Endothelial cell (in vitro differentiated cells): ENCODE data around the gene NOC2L. TPM values are rescaled to one million over a fixed set of nuclear protein-coding genes. Genes with fewer than 3 reads are reported as not detected.
A peak's percentile ranks its signal among the peaks of the same experiment; 100 is the strongest.

ENCODE experiments used
- DNase-seq: peaks from one replicate; pipeline ENCODE4 v3.0.0; 2021; ENCODE audit warnings: low spot score
- H3K27ac Mint-ChIP-seq: one replicate; pipeline ENCODE4 v1.8.0; 2021; ENCODE audit warnings: mixed read lengths, inconsistent platforms; ENCODE audit not compliant: unreplicated experiment
- H3K27me3 Mint-ChIP-seq: one replicate; pipeline ENCODE4 v1.8.0; 2021; ENCODE audit warnings: mild to moderate bottlenecking, moderate library complexity, mixed read lengths, inconsistent platforms; ENCODE audit not compliant: unreplicated experiment
- H3K36me3 Mint-ChIP-seq: one replicate; pipeline ENCODE4 v1.8.0; 2021; ENCODE audit warnings: mild to moderate bottlenecking, low read depth, mixed read lengths, inconsistent platforms; ENCODE audit not compliant: unreplicated experiment
- H3K4me1 Mint-ChIP-seq: one replicate; pipeline ENCODE4 v1.8.0; 2021; ENCODE audit warnings: mild to moderate bottlenecking, mixed read lengths, inconsistent platforms; ENCODE audit not compliant: unreplicated experiment
- H3K4me3 Mint-ChIP-seq: one replicate; pipeline ENCODE4 v1.8.0; 2021; ENCODE audit warnings: mild to moderate bottlenecking, mixed read lengths, inconsistent platforms; ENCODE audit not compliant: unreplicated experiment
- H3K9me3 Mint-ChIP-seq: one replicate; pipeline ENCODE4 v1.8.0; 2021; ENCODE audit warnings: mixed read lengths, inconsistent platforms; ENCODE audit not compliant: unreplicated experiment
- total RNA-seq: library from RNA; stranded (reverse); fragmentation: NEBNext Ultra II Directional; extraction: Animal tissue kit (Norgen Biotek cat#: 25700); gene quantifications from one replicate; pipeline ENCODE4 v1.2.1, GENCODE V29; 2021; ENCODE audit not compliant: unreplicated experiment
- TF ChIP-seq, protein P1 (sequence below): fragments of 200-600 bp; sonication (generic); IDR thresholded peaks from one replicate; pipeline ENCODE4 v1.5.0; 2021; ENCODE audit warnings: antibody characterized with exemption; ENCODE audit not compliant: unreplicated experiment

Gene NOC2L
- total RNA-seq, 1 donor from 2014 or later = 56.5 TPM

GRCh38 chr1:938088-938683 is 20.9 kb downstream of the NOC2L start:
- Mint-ChIP-seq H3K9me3 (no peaks in the 10 kb centered on the region), H3K27ac (no peak overlapping the region), H3K27me3 (peaks cover 9% of the 10 kb centered on the region), H3K36me3 (no peaks in the 10 kb centered on the region), H3K4me3 (no peak overlapping the region), H3K4me1 (no peaks in the 10 kb centered on the region)
- TF ChIP-seq, protein P1, sequence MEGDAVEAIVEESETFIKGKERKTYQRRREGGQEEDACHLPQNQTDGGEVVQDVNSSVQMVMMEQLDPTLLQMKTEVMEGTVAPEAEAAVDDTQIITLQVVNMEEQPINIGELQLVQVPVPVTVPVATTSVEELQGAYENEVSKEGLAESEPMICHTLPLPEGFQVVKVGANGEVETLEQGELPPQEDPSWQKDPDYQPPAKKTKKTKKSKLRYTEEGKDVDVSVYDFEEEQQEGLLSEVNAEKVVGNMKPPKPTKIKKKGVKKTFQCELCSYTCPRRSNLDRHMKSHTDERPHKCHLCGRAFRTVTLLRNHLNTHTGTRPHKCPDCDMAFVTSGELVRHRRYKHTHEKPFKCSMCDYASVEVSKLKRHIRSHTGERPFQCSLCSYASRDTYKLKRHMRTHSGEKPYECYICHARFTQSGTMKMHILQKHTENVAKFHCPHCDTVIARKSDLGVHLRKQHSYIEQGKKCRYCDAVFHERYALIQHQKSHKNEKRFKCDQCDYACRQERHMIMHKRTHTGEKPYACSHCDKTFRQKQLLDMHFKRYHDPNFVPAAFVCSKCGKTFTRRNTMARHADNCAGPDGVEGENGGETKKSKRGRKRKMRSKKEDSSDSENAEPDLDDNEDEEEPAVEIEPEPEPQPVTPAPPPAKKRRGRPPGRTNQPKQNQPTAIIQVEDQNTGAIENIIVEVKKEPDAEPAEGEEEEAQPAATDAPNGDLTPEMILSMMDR = no peak
- DNase-seq = peak; percentile 58

GRCh38 chr1:937521-937920 is 21.5 kb downstream of the NOC2L start:
- no peaks in the 10 kb centered on the region for H3K36me3 Mint-ChIP-seq
- H3K4me3 Mint-ChIP-seq = no peak overlapping the region
- H3K27me3 Mint-ChIP-seq = peaks cover 9% of the 10 kb centered on the region
- no peak overlapping the region for H3K27ac Mint-ChIP-seq
- no peaks in the 10 kb centered on the region for H3K9me3 Mint-ChIP-seq
- TF ChIP-seq, protein P1 = no peak
- no peak for DNase-seq
- H3K4me1 Mint-ChIP-seq = no peaks in the 10 kb centered on the region

DNA sequence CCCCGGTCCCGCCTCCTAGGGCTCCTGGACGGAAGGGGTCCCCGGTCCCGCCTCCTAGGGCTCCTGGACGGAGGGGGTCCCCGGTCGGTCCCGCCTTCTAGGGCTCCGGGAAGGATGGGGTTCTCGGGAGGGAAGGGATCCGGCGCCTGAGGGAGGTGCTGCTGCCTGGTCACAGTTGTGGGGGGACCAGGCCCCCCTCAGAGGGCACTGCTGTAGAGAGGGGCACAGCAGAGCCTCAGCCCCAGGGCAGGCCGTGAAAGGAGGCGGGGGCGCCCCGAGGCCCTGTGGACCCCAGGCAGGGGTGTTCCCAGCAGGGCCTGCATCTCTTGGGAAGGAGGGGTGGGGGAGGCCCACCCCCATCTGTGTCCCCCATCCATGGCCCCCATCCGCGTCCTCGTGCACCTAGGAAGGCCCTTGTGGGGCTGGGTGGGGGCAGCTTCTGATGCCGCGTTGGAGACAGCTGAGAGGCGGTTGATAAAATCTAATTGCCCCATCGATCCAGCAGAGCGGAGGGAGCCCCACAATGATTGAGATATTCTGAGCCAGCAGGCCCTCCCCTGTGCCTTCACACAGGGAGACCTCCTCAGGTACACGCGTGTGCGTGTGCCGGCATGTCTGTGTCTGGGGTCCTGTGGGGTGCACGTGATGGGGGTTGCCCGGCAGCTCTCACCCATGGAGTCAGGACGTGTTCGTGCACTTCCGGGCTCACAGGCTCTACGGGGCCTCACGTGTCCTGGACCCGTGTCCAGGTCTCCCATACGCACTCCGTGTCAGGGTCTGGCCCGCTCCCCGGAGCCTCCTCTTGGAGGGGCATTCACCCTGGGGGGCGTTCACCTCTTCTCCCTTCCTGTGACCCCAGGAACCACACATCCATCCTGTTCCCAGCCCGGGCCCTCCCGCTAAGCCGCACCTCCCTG is 22.4 kb downstream of the NOC2L start:
- TF ChIP-seq, protein P1 = no peak
- H3K4me3 Mint-ChIP-seq = no peak overlapping the region
- DNase-seq = no peak
- no peaks in the 10 kb centered on the region for H3K9me3 Mint-ChIP-seq
- peaks cover 13% of the 10 kb centered on the region for H3K27me3 Mint-ChIP-seq
- H3K36me3 Mint-ChIP-seq = no peaks in the 10 kb centered on the region
- H3K27ac Mint-ChIP-seq = no peak overlapping the region
- H3K4me1 Mint-ChIP-seq = peaks cover under 1% of the 10 kb centered on the region

DNA sequence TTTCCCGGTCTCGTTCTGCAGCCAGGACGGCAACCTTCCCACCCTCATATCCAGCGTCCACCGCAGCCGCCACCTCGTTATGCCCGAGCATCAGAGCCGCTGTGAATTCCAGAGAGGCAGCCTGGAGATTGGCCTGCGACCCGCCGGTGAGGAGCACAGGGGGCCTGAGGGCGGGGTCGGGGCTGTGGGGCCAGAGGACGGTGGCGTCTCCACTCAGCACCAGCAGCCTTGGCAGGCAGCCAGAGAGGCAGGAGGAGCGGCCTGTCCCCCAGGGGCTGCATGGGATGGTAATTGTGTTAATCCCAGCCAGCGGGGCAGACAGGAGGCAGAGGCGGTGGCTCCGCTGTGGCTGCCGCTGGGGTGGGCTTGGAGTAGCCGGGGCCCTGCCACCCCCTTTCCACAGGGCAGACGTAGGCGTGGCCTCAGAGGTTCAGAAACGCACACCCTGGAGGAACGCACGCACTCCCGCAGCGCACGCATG is 23.3 kb downstream of the NOC2L start:
- H3K27me3 Mint-ChIP-seq = peaks cover 17% of the 10 kb centered on the region
- peaks cover 4% of the 10 kb centered on the region for H3K4me1 Mint-ChIP-seq
- no peak for DNase-seq
- H3K27ac Mint-ChIP-seq = no peak overlapping the region
- TF ChIP-seq, protein P1 = no peak
- no peak overlapping the region for H3K4me3 Mint-ChIP-seq
- H3K36me3 Mint-ChIP-seq = no peaks in the 10 kb centered on the region
- no peaks in the 10 kb centered on the region for H3K9me3 Mint-ChIP-seq
